Psoas muscle (tissue), 8 donors: ENCODE results near the gene MTF1. TPM values are rescaled to one million over a fixed set of nuclear protein-coding genes. Genes with fewer than 3 reads are reported as not detected.

Experiments
- ATAC-seq, 4 donors: fragments of 200-7000 bp; cut with Tn5 transposase; one replicate each; pipeline ENCODE4 v1.9.1; 2020; ENCODE audit warnings: moderate library complexity in 3 of 4, mild to moderate bottlenecking in 2 of 4
- DNase-seq, 2 donors: peaks; one replicate each; pipeline ENCODE4 v3.0.0-alpha.2; 2020
- H3K27ac ChIP-seq: fragments of 200-600 bp; one replicate; pipeline ENCODE4 v1.8.0; 2022
- H3K27me3 ChIP-seq, 3 donors: fragments of 200-600 bp in 1 of 3; one replicate each; pipeline versions ENCODE4 v1.6.1 to v1.8.0; 2013 to 2022; ENCODE audit warnings: low read length in 2 of 3, mild to moderate bottlenecking in 2 of 3, moderate library complexity in 1 of 3; ENCODE audit not compliant: insufficient read depth in 3 of 3
- H3K36me3 ChIP-seq, 2 donors: fragments of 200-600 bp in 1 of 2; one replicate each; pipeline versions ENCODE4 v1.6.1 to v1.8.0; 2013 to 2022; ENCODE audit warnings: low read depth in 1 of 2, mild to moderate bottlenecking in 1 of 2, moderate library complexity in 1 of 2; ENCODE audit not compliant: insufficient read depth in 1 of 2
- H3K4me1 ChIP-seq: fragments of 200-600 bp; one replicate; pipeline ENCODE4 v1.8.0; 2022
- H3K4me3 ChIP-seq: fragments of 200-600 bp; one replicate; pipeline ENCODE4 v1.8.0; 2022; ENCODE audit warnings: mild to moderate bottlenecking
- H3K9me3 ChIP-seq: fragments of 200-600 bp; one replicate; pipeline ENCODE4 v1.8.0; 2022
- CTCF ChIP-seq: fragments of 200-600 bp; IDR thresholded peaks from one replicate; pipeline ENCODE4 v1.8.0; 2022; ENCODE audit warnings: antibody characterized with exemption
- WGBS, 3 donors: extraction: QIAGEN DNeasy Blood & Tissue Kit; methylation state at CpG; one replicate each; pipeline versions ENCODE4 v1.1.6 to v1.1.7; 2013; 5-methylcytosine and 5-hydroxymethylcytosine counted together
- intact Hi-C, 2 donors: fragments of 100-400 bp; cut with DNase I; formaldehyde crosslinking; loops; one replicate each; pipeline versions ENCODE4 v1.11.0 to v1.14.2; 2022
- polyA plus RNA-seq, 3 donors: library from polyadenylated mRNA; stranded (reverse); fragments of 200-250 nt; gene quantifications; one replicate each; pipeline ENCODE4 v1.2.3, GENCODE V29; 2013
- total RNA-seq, 4 donors: library from RNA; stranded (reverse); fragmentation: NEBNext Ultra II Directional in 2 of 4; extraction: Animal tissue kit (Norgen Biotek cat#: 25700) in 2 of 4; gene quantifications; one replicate each; pipeline versions ENCODE4 v1.2.1 to v1.2.4, GENCODE V29; 2021 to 2023
- donor health status: healthy with polysubstance abuse.
- donor health status: DM: no; HTN: no; CAD: no; lungs with moderate emphysema.
- donor health status: Bipolar disorder and iron deficiency.
- donor health status: healthy.
- donor health status: DM: yes; HTN: yes; CAD: no.
- donor health status: DM: no; HTN: no; CAD: no.
- donor health status: DM: no; HTN: no; CAD: no.
- donor health status: DM: yes; HTN: yes; CAD: no.

MTF1 gene
- total and polyA plus RNA-seq, 7 donors: 3.1 to 20.2 (median 13.3) TPM

GRCh38 chr1:37831109-37831508 lies 28.3 kb downstream of the MTF1 start:
- Histone ChIP-seq H3K9me3 (no peaks in the 10 kb centered on the region), H3K4me3 (no peak overlapping the region), H3K36me3 (peaks cover 7 to 92% of the 10 kb centered on the region in 2 donors), H3K27me3 (no peaks in the 10 kb centered on the region), H3K4me1 (no peaks in the 10 kb centered on the region), H3K27ac (no peak overlapping the region)
- 89 to 91% (median 90%) methylated on average over 4 of the region's 4 CpGs for WGBS, 3 donors
- no peak for DNase-seq
- TF ChIP-seq CTCF: no peak
- ATAC-seq: no peak
- intact Hi-C loops: no loop called here

GRCh38 chr1:37828410-37829074 lies 30.9 kb downstream of the MTF1 start:
- Histone ChIP-seq H3K9me3 (no peaks in the 10 kb centered on the region), H3K36me3 (peaks cover 4 to 87% of the 10 kb centered on the region in 2 donors), H3K27me3 (no peaks in the 10 kb centered on the region), H3K4me3 (no peak overlapping the region), H3K4me1 (no peaks in the 10 kb centered on the region), H3K27ac (no peak overlapping the region)
- TF ChIP-seq CTCF: no peak
- intact Hi-C loops: no loop called here
- DNase-seq (no peak), ATAC-seq (no peak)
- WGBS, 3 donors: 89 to 94% (median 93%) methylated on average over 12 of the region's 12 CpGs

GRCh38 chr1:37825506-37825905 lies 33.9 kb downstream of the MTF1 start:
- H3K4me1 ChIP-seq: no peaks in the 10 kb centered on the region
- H3K4me3 ChIP-seq: no peak overlapping the region
- ATAC-seq (no peak), DNase-seq (no peak)
- H3K27me3 ChIP-seq: no peaks in the 10 kb centered on the region
- no peak overlapping the region for H3K27ac ChIP-seq
- 70 to 94% (median 72%) methylated on average over 2 of the region's 2 CpGs for WGBS, 3 donors
- H3K36me3 ChIP-seq: peaks cover 8 to 87% of the 10 kb centered on the region in 2 donors
- no peak for TF ChIP-seq CTCF
- intact Hi-C loops: no loop called here
- H3K9me3 ChIP-seq: no peaks in the 10 kb centered on the region

- WGBS, 3 donors: 89 to 95% (median 89%) methylated on average over 2 of the region's 2 CpGs
- Histone ChIP-seq H3K36me3 (peaks cover 8 to 86% of the 10 kb centered on the region in 2 donors), H3K27me3 (no peaks in the 10 kb centered on the region), H3K27ac (no peak overlapping the region), H3K4me1 (no peaks in the 10 kb centered on the region), H3K4me3 (no peak overlapping the region), H3K9me3 (no peaks in the 10 kb centered on the region)
- ATAC-seq (no peak), DNase-seq (no peak)
- no peak for TF ChIP-seq CTCF
- intact Hi-C loops: no loop called here
Observed at GRCh38 chr1:37824001-37824400, 35.4 kb downstream of the MTF1 start.
